Fibroblast of mammary gland (primary cell): ENCODE data around the gene ABCD2.

Source experiments
- DNase-seq: peaks from one replicate; pipeline ENCODE4 v3.0.0-alpha.2; 2010; ENCODE audit warnings: low read depth
- H3K4me3 ChIP-seq: 2 replicates; pipeline ENCODE4 v1.5.1; 2011; ENCODE audit warnings: low read depth, mild to moderate bottlenecking, low read length, moderate library complexity; ENCODE audit not compliant: control insufficient read depth
- TF ChIP-seq, protein P1 (sequence below): conservative IDR thresholded peaks from 2 replicates; pipeline ENCODE4 v1.5.1; 2011; ENCODE audit warnings: low read depth, low read length, inconsistent platforms; ENCODE audit not compliant: control insufficient read depth, insufficient read depth

Gene ABCD2

DNA sequence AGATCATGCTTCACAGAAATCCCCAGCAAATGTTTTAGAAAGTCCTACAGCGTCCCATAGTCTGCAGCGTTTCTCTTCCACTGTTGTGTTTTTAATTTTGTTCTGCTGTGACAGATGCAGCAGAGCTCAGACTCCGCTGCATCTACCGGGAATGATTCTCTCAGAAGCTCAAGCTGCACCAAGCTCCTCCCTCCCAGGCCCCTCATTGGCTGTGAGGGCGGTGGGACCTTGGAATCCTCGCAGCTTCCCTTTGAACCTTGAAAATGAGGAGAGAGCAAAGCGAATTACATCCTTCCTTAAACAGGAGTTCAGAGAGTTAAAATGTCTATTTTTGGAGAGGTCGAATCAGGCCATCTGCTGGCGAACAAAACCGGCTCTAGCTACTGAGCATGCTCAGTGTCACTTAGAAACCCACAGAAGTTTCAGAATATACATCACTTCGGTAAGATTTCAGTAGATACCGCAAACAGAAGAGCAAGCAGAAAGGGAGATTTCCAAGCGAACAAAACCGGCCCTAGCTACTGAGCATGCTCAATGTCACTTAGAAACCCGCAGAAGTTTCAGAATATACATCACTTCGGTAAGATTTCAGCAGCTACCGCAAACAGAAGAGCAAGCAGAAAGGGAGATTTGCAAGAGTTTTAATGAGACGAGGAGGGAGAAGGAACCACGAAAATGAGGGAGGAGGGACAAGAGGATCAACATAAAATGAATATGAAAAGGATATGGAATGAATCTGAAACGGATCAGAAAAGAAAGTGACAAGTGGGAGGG is at the start of gene ABCD2:
Gene ABCD2, minus strand, starts transcription at position 144 of the 774 bp plus-strand sequence. CDS start 188 bp downstream, outside the sequence.
- TF ChIP-seq, protein P1, sequence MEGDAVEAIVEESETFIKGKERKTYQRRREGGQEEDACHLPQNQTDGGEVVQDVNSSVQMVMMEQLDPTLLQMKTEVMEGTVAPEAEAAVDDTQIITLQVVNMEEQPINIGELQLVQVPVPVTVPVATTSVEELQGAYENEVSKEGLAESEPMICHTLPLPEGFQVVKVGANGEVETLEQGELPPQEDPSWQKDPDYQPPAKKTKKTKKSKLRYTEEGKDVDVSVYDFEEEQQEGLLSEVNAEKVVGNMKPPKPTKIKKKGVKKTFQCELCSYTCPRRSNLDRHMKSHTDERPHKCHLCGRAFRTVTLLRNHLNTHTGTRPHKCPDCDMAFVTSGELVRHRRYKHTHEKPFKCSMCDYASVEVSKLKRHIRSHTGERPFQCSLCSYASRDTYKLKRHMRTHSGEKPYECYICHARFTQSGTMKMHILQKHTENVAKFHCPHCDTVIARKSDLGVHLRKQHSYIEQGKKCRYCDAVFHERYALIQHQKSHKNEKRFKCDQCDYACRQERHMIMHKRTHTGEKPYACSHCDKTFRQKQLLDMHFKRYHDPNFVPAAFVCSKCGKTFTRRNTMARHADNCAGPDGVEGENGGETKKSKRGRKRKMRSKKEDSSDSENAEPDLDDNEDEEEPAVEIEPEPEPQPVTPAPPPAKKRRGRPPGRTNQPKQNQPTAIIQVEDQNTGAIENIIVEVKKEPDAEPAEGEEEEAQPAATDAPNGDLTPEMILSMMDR, result peak; percentile 10
- peak within 1 kb of the TSS; percentile 74 for H3K4me3 ChIP-seq
- peak; percentile 89 for DNase-seq

DNA sequence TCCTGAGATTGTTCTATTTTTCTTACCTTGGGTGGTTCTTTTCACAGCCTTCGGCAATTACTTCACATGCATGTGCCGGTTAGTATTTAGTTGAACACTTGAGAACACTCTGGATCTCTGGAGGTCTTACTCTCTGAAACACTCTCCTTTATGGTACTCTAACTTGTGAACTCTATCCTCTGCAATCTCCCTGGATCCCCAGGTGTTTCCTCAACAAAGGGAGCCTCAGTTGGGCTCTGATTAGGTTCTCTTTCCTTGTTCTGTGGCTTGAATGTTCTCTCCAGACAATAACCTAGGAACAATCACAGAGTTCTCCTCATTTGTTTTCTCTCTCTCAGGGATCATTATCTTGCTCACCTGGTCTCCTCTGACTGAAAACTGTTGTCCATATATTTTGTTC is 40.5 kb upstream of the ABCD2 start:
- DNase-seq, result no peak
- H3K4me3 ChIP-seq, result no peak overlapping the region
- TF ChIP-seq, protein P1, result no peak

DNA sequence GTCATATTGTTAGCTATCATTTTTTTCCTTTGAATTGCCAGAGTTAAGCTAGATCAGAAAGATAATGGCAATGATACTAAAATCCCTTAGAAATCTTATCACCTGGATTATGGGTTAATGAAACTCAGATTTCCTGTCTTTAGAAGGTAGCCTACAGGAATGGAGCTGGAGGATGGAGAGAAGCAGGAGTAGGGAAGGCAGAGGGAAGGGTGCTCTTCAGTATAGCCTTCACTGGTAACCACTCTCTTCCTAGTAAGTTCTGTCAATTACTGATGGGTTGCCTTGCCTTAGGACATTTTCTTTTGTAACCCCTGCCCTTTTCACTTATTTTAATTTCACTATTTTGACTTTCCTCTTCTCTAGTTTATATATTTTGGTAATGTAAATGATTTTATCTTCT is 27.8 kb upstream of the ABCD2 start:
- TF ChIP-seq, protein P1, result no peak
- no peak overlapping the region for H3K4me3 ChIP-seq
- DNase-seq, result no peak

DNA sequence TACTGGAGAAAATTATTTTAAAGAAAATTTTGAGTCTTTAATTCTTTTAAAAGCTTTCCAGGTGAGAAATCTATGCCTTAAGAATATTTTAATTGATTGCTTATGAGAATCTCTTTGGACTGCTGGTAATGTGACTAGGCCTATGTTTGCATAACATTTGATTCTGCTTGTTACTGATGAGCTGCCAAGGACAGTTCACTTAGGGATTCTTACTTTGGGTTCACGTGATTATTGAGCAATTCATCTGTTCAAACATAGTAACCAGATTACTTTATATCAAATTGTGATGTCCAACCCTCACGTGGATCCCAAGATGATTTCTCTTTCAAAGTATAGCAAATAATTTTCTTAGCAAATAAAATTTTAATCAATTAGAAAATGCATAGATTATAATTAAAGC is 27.4 kb upstream of the ABCD2 start:
- H3K4me3 ChIP-seq, result no peak overlapping the region
- TF ChIP-seq, protein P1, result no peak
- peak; percentile 79 for DNase-seq

DNA sequence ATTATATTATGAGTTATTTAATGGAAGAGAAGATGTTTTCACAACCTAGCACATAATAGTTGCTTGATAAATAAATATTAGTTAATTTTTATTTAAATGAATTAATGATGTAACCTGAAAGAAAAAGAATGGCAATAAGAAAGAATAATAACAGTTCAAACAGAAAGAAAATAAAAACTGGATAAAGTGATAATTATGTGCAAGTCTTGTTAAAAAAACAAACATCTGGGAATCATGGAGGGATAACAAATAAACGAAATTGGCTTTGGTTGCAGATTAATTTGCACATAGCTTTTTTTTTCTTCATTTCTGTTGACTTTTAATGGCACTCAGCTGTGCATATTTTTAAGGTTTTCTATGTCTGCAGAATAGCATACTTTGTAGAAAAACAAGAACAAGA is 23.4 kb upstream of the ABCD2 start:
- no peak for DNase-seq
- TF ChIP-seq, protein P1, result no peak
- no peak overlapping the region for H3K4me3 ChIP-seq

DNA sequence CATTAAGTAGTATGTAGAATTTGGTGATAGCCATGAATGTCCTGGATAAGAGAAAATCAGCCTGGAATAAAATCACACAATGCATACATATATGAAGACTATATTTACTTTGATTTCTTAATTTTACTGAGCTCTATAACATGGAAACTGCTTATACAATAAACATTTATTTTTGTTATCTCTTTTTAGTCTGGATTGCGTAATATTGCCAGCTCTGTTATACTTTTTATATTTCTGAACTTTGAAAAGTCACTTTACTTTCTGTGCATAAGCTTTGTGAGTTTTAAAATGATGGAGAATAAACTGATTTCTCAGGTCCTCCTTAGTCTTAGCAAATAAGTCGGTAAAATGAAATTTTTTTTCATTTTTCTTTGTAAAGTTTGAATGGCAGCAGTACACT is 19.2 kb upstream of the ABCD2 start:
- TF ChIP-seq, protein P1, result no peak
- no peak overlapping the region for H3K4me3 ChIP-seq
- DNase-seq, result no peak
